SW480 (cell line): ENCODE measurements around the gene SETMAR.
"Not testable (repeated sequence)": the region's sequence is repeated elsewhere in the genome, so short reads cannot be mapped to it uniquely, and the experiment has no call there.

Source experiments
- DNase-seq: peaks from one replicate; pipeline ENCODE4 v3.0.0-alpha.2; 2016; ENCODE audit warnings: low spot score

The SETMAR gene

DNA sequence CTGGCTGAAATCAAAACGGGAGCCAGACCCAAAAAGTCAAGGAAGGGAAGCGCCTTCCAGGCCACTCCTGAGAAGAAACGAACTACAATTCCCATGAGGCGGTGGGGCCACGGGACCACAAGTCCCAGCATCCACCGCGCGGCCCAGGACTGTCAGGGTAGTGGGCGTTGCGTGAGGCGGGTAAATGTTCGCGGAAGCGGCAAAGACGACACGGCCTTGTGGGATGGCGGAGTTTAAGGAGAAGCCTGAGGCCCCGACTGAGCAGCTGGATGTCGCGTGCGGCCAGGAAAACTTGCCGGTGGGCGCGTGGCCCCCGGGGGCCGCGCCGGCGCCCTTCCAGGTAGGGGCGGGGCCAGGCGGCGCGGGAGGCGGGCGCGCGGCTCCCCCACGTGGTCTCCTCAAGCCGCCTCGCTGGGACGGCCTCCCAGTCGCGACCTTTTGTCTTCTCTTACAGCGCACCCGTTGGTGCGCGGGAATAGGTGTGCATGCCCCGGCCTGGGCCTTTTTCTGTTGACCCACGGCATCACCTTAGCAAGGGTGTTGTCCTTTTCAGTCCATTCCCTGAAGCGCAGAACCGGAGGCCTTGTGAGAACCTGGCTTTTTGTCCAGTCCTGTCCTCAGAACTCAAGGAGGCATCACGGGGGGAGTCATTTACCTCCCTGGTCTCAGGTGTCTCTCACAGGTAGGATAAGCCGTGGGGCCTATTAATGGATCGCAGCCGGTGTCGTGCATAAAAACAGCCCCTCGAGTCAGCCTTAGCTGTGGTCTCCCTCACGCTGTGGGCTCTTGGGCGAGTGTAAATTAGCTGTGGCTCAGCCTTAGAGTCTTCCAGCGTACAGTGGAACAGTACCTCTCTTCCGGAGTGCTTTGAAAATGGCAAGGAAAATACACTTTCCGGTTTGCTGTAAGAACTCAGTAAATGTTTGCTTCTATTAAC lies at the start of gene SETMAR:
Gene SETMAR (plus strand): TSS at position 183 of the 937 bp plus-strand sequence. CDS start 2 bp downstream, at position 185.
- DNase-seq = peak; percentile 76

DNA sequence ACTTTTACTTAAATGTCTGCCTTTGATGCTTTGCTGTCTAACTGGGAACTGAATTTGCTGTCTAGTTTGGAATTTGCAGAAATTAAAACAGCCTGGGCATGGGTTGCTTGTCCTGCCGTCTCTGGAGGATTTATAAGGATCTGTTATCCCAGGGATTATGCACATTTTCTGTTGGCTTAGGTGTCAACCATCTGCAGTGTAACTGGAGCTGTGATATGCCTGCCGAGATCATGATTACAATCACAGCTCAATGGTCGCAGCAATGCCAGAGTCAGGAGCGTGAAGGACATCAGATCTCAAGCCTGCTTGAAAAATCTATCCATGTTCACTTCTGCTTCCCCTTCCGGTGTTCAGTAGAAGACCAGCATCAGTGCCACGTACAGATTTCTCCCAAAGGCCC lies 41.8 kb upstream of the SETMAR start:
- DNase-seq = no peak

DNA sequence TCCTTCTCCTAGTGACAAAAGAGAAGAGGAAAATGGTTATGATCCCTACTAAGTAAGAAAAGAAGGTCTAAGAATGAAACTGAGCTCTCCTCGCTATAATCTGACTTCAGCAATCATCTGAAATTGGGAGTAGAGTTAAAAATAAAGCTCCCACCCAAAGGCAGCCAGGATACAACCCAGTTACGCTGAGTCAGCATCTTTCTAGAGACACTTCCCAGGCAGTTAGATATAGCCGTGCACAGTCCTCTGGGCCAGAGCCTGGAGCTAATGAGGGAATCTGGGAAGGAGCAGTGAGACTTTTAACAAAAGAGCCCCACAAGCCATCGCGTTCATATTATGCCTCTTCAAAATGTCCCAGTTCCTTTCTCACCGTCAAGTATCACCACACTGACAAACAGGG lies 39.1 kb upstream of the SETMAR start:
- DNase-seq = no peak

GRCh38 chr3:4270720-4271119 lies 32.4 kb upstream of the SETMAR start:
- no peak for DNase-seq

DNA sequence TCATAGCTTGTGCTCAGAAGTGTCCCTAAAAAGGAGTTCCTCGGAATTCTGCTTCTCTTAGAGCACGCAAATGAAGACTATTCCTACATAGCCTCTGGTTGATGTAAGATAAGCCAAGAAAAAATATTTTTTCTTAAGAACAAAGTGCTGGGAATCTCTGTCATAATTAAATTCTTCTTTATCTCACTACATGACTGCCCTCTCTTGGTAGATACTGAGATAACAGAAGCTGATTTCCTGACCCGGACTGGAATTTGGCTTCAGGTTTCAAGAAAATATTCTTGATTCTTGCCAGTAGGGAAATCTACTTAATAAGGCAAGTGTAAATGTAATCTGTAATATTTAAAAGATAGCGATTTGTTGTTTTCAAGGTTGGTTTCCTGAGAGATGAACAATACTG lies 31.3 kb upstream of the SETMAR start:
- peak; percentile 33 for DNase-seq

DNA sequence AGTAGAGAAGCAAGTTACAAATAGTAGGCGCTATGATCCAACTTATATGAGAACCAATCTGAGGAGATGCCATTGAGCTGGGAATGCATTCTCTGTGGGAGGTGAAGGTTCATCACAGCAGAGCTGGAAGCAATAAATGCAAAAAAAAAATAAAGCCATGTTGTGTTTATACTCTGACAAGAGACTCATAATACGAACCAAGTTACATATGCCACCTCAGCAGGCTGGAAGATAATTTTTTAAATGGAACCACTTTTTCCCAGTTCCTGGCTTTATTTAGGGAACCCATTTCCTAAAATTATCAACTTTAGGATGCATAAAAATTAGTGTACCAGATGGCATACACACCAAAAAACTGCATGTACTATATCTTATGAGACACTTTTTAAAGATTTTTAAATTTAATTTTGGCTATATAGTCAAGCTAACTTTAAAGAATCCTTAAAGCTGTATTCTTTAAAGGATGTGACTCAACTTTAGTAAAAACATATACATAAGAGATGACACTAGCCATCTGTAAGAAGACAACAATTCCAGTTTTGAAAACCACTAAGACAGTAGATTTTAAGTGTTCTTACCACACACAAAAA lies 23.6 kb upstream of the SETMAR start:
- no peak for DNase-seq

- no peak for DNase-seq
Measured at GRCh38 chr3:4281991-4282390, 21.2 kb upstream of the SETMAR start.

GRCh38 chr3:4284865-4285264 lies 18.3 kb upstream of the SETMAR start:
- no peak for DNase-seq

DNA sequence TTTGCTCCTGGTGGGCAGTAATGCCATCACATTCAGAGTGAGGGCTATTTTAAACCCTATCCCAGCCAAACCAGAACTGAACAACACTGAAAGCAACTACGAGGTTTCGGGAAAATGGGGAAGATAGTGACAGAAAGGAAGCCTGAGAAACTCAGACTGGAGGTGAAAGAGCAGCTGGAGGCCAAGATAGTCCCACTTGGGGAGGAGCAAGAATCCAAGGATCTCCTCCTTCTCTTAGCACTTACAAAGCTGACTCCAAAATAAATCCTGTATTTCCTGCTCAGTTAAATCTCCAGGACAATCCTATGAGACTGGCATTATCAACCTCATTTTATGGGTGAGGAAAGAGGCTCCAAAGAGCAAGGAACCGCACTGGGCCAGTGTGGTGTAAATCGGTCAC lies 14.1 kb upstream of the SETMAR start:
- no peak for DNase-seq

- DNase-seq = peak; percentile 25
Measured at GRCh38 chr3:4290272-4290893, 12.8 kb upstream of the SETMAR start.

- DNase-seq = no peak
Measured at GRCh38 chr3:4292301-4292700, 10.9 kb upstream of the SETMAR start.

DNA sequence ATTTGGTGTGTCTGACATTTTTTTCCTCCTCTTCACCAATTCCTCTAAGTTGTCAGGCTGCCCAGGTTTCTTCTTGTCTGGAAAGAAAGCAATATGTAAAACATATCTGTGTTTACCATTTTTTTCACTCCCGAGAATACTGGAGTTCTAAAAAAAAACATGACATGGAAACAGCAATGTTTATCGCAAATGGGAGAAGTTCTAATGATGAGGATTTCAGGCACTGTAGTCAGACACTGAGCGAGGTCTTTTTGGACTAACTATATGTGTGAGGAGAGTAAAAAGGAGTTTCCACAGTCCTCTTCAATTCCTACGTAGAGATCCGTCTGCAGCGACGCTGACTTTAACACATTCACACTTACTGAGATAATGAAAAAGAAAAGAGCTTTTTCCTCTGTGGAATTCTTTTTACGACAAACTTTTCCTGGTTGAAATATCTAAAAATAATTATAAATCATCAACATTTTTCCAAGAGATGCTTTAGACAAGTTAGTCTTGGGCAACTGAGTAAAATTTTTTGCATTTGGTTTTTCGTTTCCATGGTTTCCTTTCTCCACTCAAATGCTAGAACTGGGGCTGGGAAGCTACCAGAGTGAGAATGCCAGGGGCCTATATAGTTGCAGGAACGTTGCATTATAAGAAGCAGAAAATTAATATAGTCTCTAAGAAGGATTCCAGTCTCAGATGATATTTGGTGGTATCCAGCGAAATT lies 8.4 kb upstream of the SETMAR start:
- no peak for DNase-seq

- DNase-seq = not testable (repeated sequence)
Measured at GRCh38 chr3:4296454-4296853, 6.7 kb upstream of the SETMAR start.

GRCh38 chr3:4297486-4297885 lies 5.7 kb upstream of the SETMAR start:
- DNase-seq = no peak

GRCh38 chr3:4302747-4303146 lies 422 bp upstream of the SETMAR start:
- DNase-seq = no peak

- not testable (repeated sequence) for DNase-seq
Measured at GRCh38 chr3:4305210-4305609, 2.0 kb downstream of the SETMAR start.

- no peak for DNase-seq
Measured at GRCh38 chr3:4306091-4306490, 2.9 kb downstream of the SETMAR start.

DNA sequence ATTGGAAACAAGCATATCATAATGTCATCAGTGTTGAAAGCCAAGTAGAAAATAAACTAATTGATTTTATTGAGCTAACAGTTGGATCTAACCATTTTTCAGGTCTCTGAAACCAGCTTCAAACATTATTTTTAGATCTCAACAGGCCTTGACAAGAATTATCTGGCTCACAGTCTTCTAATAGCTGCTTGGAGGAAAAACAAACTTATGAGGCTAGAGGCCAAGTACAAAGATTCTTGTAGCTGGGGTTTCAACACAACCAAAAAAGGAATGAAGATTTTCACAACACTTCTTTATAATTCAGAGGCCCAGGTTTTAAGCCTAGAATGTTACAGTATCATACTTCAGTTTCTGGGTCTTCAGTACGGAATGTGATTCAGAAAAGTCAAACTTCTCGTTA lies 3.7 kb downstream of the SETMAR start:
- no peak for DNase-seq

DNA sequence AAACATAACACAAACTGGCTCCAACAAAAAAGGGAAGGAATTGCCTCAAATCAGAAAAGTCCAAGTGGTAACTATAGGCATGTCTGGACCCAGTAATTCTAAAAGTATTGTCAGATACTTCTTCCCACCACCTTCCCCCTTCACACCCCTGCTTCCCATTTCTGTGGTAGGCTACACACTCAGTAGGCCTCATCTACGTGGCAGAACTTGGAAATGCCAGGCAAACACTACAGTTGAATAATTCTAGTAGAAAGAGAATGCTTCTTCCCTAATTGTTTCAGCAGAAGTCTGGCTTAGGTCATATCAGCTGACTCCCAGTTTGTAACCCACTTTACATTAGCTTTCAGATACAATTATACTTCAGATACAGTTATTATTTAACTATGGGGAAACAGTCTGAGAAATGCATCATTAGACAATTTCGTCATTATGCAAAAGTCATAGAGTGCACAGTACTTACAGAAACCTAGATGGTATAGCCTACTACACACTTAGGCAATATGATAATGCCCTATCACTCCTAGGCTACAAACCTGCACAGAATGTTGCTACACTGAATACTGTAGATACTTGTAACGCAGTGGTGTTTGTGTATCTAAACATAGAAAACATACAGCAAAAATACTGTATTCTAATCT lies 6.4 kb downstream of the SETMAR start:
- no peak for DNase-seq

DNA sequence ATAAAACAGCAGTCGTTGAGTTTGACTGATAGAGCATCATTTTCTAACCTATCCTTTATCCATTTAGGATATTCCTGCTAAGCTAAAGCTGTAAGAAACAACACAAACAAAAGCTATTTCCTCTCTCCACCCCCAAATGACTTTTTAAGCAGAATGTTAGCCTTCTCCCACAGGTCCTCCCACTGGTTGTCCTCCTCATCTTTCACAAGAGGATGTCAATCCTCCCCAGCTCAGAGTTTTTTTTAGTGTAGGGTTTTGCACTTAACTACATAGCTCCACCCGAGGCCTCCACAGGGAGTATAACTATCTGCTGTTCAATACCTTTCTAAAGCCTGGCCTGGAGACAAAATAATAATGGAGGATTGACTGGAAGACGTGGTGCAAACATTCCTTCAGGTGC lies 7.8 kb downstream of the SETMAR start:
- no peak for DNase-seq

GRCh38 chr3:4311496-4311895 lies 8.3 kb downstream of the SETMAR start:
- no peak for DNase-seq
